OCI-LY1 (cell line): Measurements from ENCODE around the gene SPPL3.

Experiments
- H2AFZ ChIP-seq: fragments of 200-600 bp; sonication (generic), shearing (Covaris generic); 2 replicates; pipeline ENCODE4 v1.6.0; 2014; ENCODE audit warnings: antibody characterized with exemption, mild to moderate bottlenecking, low read length
- H3F3A ChIP-seq: fragments of 200-600 bp; sonication (generic), shearing (Covaris generic); 2 replicates; pipeline ENCODE4 v1.6.0; 2014; ENCODE audit warnings: mild to moderate bottlenecking, antibody characterized with exemption, low read length, moderate library complexity; ENCODE audit not compliant: insufficient read depth
- H3K27ac ChIP-seq: fragments of 200-600 bp; sonication (generic); 2 replicates; pipeline ENCODE4 v1.5.1; 2014; ENCODE audit warnings: low read length, mixed run types, mild to moderate bottlenecking, low read depth; ENCODE audit not compliant: poor library complexity, severe bottlenecking
- H3K27me3 ChIP-seq: fragments of 200-600 bp; sonication (generic); 2 replicates; pipeline ENCODE4 v1.6.0; 2014; ENCODE audit warnings: antibody characterized with exemption, mild to moderate bottlenecking, low read length, moderate library complexity; ENCODE audit not compliant: insufficient read depth
- H3K36me3 ChIP-seq: fragments of 200-600 bp; sonication (generic); 2 replicates; pipeline ENCODE4 v1.6.1; 2014; ENCODE audit warnings: mild to moderate bottlenecking, antibody characterized with exemption, low read length, moderate library complexity, mixed read lengths; ENCODE audit not compliant: insufficient read depth
- H3K4me1 ChIP-seq: fragments of 200-600 bp; sonication (generic); 2 replicates; pipeline ENCODE4 v1.5.1; 2014; ENCODE audit warnings: mild to moderate bottlenecking, low read length, moderate library complexity; ENCODE audit not compliant: insufficient read depth, severe bottlenecking
- H3K4me2 ChIP-seq: fragments of 200-600 bp; sonication (generic), shearing (Covaris generic); 2 replicates; pipeline ENCODE4 v1.6.1; 2014; ENCODE audit warnings: low read length
- H3K4me3 ChIP-seq: fragments of 200-600 bp; sonication (generic); 2 replicates; pipeline ENCODE4 v1.5.1; 2014; ENCODE audit warnings: low read length, low read depth, mild to moderate bottlenecking, mixed read lengths; ENCODE audit not compliant: poor library complexity, severe bottlenecking
- H3K79me2 ChIP-seq: fragments of 200-600 bp; shearing (Covaris generic); 2 replicates; pipeline ENCODE4 v1.6.1; 2016; ENCODE audit warnings: mixed run types, low read length, mixed read lengths; ENCODE audit not compliant: insufficient read depth
- H3K9ac ChIP-seq: fragments of 200-600 bp; sonication (generic), shearing (Covaris generic); 2 replicates; pipeline ENCODE4 v1.6.1; 2014; ENCODE audit warnings: mild to moderate bottlenecking, low read length, mixed read lengths
- H3K9me2 ChIP-seq: fragments of 200-600 bp; sonication (generic), shearing (Covaris generic); 2 replicates; pipeline ENCODE4 v1.6.1; 2014; ENCODE audit warnings: low read depth, mild to moderate bottlenecking, low read length, mixed read lengths
- H3K9me3 ChIP-seq: fragments of 200-600 bp; shearing (Covaris generic); 2 replicates; pipeline ENCODE4 v1.6.1; 2014; ENCODE audit warnings: low read length, mixed read lengths
- H4K20me1 ChIP-seq: fragments of 200-600 bp; sonication (generic), shearing (Covaris generic); 2 replicates; pipeline ENCODE4 v1.6.0; 2016; ENCODE audit warnings: mild to moderate bottlenecking, low read length; ENCODE audit not compliant: insufficient read depth
- EZH2 ChIP-seq: fragments of 200-600 bp; sonication (generic), shearing (Covaris generic); IDR thresholded peaks from 2 replicates; pipeline ENCODE4 v1.8.0; 2017; ENCODE audit warnings: borderline replicate concordance, mixed run types, mild to moderate bottlenecking, antibody characterized with exemption, low read length, moderate library complexity, mixed read lengths
- TF ChIP-seq, protein P1 (sequence below): fragments of 200-600 bp; sonication (generic), shearing (Covaris generic); IDR thresholded peaks from 2 replicates; pipeline ENCODE4 v1.5.1; 2017; ENCODE audit warnings: mild to moderate bottlenecking, antibody characterized with exemption, low read length, moderate library complexity, mixed read lengths

The SPPL3 gene

GRCh38 chr12:120917748-120918147 lies 13.6 kb upstream of the SPPL3 start:
- Histone ChIP-seq H3K9me2 (no peaks in the 10 kb centered on the region), H3K4me2 (no peak overlapping the region), H3K4me3 (no peak overlapping the region), H3F3A (no peaks in the 10 kb centered on the region), H2AFZ (no peak overlapping the region), H4K20me1 (no peaks in the 10 kb centered on the region), H3K27me3 (no peaks in the 10 kb centered on the region; the same call in 1 of the 2 replicates), H3K9ac (no peak overlapping the region), H3K4me1 (no peaks in the 10 kb centered on the region), H3K36me3 (no peaks in the 10 kb centered on the region; the same call in 1 of the 2 replicates), H3K9me3 (peaks cover 8% of the 10 kb centered on the region; the same call in 1 of the 2 replicates), H3K79me2 (no peaks in the 10 kb centered on the region), H3K27ac (no peak overlapping the region)
- no peak for TF ChIP-seq EZH2
- TF ChIP-seq, protein P1, sequence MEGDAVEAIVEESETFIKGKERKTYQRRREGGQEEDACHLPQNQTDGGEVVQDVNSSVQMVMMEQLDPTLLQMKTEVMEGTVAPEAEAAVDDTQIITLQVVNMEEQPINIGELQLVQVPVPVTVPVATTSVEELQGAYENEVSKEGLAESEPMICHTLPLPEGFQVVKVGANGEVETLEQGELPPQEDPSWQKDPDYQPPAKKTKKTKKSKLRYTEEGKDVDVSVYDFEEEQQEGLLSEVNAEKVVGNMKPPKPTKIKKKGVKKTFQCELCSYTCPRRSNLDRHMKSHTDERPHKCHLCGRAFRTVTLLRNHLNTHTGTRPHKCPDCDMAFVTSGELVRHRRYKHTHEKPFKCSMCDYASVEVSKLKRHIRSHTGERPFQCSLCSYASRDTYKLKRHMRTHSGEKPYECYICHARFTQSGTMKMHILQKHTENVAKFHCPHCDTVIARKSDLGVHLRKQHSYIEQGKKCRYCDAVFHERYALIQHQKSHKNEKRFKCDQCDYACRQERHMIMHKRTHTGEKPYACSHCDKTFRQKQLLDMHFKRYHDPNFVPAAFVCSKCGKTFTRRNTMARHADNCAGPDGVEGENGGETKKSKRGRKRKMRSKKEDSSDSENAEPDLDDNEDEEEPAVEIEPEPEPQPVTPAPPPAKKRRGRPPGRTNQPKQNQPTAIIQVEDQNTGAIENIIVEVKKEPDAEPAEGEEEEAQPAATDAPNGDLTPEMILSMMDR = no peak

DNA sequence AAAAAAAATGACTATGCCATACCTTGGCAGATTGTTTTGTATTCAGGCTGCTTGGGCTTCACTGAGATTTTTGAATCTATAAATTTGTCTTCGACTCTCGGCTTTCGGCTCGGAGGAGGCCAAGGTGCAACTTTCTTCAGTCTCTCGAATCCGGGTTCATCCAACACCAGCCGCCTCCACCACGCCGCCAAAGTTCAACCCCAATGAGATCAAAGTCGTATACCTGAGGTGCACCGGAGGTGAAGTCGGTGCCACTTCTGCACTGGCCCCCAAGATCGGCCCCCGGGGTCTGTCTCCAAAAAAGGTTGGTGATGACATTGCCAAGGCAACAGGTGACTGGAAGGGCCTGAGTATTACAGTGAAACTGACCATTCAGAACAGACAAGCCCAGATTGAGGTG lies 12.4 kb upstream of the SPPL3 start:
- no peaks in the 10 kb centered on the region; the same call in 1 of the 2 replicates for H3K27me3 ChIP-seq
- no peaks in the 10 kb centered on the region for H3K79me2 ChIP-seq
- H4K20me1 ChIP-seq = no peaks in the 10 kb centered on the region
- H3F3A ChIP-seq = no peaks in the 10 kb centered on the region
- H3K9me3 ChIP-seq = peaks cover 8% of the 10 kb centered on the region; the same call in 1 of the 2 replicates
- H3K36me3 ChIP-seq = no peaks in the 10 kb centered on the region; the same call in 1 of the 2 replicates
- H3K9ac ChIP-seq = no peak overlapping the region
- H3K9me2 ChIP-seq = no peaks in the 10 kb centered on the region
- no peak overlapping the region for H3K27ac ChIP-seq
- TF ChIP-seq, protein P1 = no peak
- TF ChIP-seq EZH2 = no peak
- no peak overlapping the region for H2AFZ ChIP-seq
- H3K4me2 ChIP-seq = no peak overlapping the region
- H3K4me1 ChIP-seq = no peaks in the 10 kb centered on the region
- H3K4me3 ChIP-seq = no peak overlapping the region

DNA sequence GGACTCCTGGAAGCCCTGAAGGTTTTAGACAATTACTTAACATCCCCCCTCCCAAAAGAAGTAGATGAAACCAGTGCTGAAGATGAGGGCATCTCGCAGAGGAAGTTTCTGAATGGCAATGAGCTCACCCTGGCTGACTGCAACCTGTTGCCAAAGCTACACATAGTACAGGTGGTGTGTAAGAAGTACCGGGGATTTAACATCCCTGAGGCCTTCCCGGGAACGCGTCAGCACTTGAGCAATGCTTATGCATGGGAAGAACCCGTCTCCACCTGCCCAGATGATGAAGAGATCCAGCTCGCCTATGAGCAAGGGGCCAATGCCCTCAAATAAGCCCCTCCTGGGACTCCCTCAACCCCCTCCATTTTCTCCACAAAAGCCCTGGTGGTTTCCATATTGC lies 10.6 kb upstream of the SPPL3 start:
- no peaks in the 10 kb centered on the region for H4K20me1 ChIP-seq
- no peak overlapping the region for H3K27ac ChIP-seq
- H3K27me3 ChIP-seq = no peaks in the 10 kb centered on the region; the same call in 1 of the 2 replicates
- H3K79me2 ChIP-seq = no peaks in the 10 kb centered on the region
- no peaks in the 10 kb centered on the region for H3F3A ChIP-seq
- H3K4me1 ChIP-seq = no peaks in the 10 kb centered on the region
- no peaks in the 10 kb centered on the region; the same call in 1 of the 2 replicates for H3K36me3 ChIP-seq
- no peak overlapping the region for H3K4me2 ChIP-seq
- no peaks in the 10 kb centered on the region for H3K9me2 ChIP-seq
- H3K9ac ChIP-seq = no peak overlapping the region
- H2AFZ ChIP-seq = no peak overlapping the region
- peaks cover 8% of the 10 kb centered on the region; the same call in 1 of the 2 replicates for H3K9me3 ChIP-seq
- H3K4me3 ChIP-seq = no peak overlapping the region
- no peak for TF ChIP-seq EZH2
- TF ChIP-seq, protein P1 = no peak
